Spleen (tissue), 11 donors: ENCODE measurements around the gene WDR88. TPM values are rescaled to one million over a fixed set of nuclear protein-coding genes. Genes with fewer than 3 reads are reported as not detected.
A peak's percentile ranks its signal among the peaks of the same experiment; 100 is the strongest.
"Not testable (repeated sequence)": the region's sequence is repeated elsewhere in the genome, so short reads cannot be mapped to it uniquely, and the experiment has no call there.

Experiments used
- DNase-seq: peaks from one replicate; pipeline ENCODE4 v3.0.0-alpha.2; 2020
- H3K27ac ChIP-seq, 8 donors: fragments of 200-600 bp; sonication (generic) in 7 of 8; 1 replicate in 4 of 8; 2 replicates in 4 of 8; pipeline versions ENCODE4 v1.5.0 to v1.8.0; 2016 to 2021; ENCODE audit warnings: inconsistent platforms in 4 of 8, mild to moderate bottlenecking in 4 of 8, moderate library complexity in 1 of 8
- H3K27me3 ChIP-seq, 7 donors: fragments of 200-600 bp; sonication (generic) in 6 of 7; replicated peaks in 1 of 7; 1 replicate in 4 of 7; 2 replicates in 3 of 7; pipeline versions ENCODE4 v1.5.0 to v1.8.0; 2016 to 2021; ENCODE audit warnings: inconsistent platforms in 3 of 7, mild to moderate bottlenecking in 1 of 7
- H3K36me3 ChIP-seq, 6 donors: fragments of 200-600 bp; sonication (generic) in 5 of 6; 1 replicate in 4 of 6; 2 replicates in 2 of 6; pipeline versions ENCODE4 v1.5.0 to v1.8.0; 2016 to 2021; ENCODE audit warnings: inconsistent platforms in 2 of 6
- H3K4me1 ChIP-seq, 6 donors: fragments of 200-600 bp; sonication (generic) in 5 of 6; 1 replicate in 3 of 6; 2 replicates in 3 of 6; pipeline versions ENCODE4 v1.5.0 to v1.8.0; 2016 to 2021; ENCODE audit warnings: inconsistent platforms in 3 of 6
- H3K4me3 ChIP-seq, 8 donors: fragments of 200-600 bp; sonication (generic) in 7 of 8; 1 replicate in 4 of 8; 2 replicates in 4 of 8; pipeline versions ENCODE4 v1.5.0 to v1.8.0; 2016 to 2021; ENCODE audit warnings: inconsistent platforms in 4 of 8, mild to moderate bottlenecking in 4 of 8, moderate library complexity in 2 of 8
- H3K9me3 ChIP-seq, 8 donors: fragments of 200-600 bp; sonication (generic) in 7 of 8; 1 replicate in 4 of 8; 2 replicates in 4 of 8; pipeline versions ENCODE4 v1.5.0 to v1.8.0; 2016 to 2021; ENCODE audit warnings: inconsistent platforms in 4 of 8
- CTCF ChIP-seq, 11 experiments: fragments of 200-600 bp in 7 of 11; fragments of 450-650 bp in 4 of 11; sonication (generic) in 4 of 11; IDR thresholded peaks in 8 of 11; conservative IDR thresholded peaks in 3 of 11; 1 replicate in 7 of 11; 2 replicates in 4 of 11; pipeline versions ENCODE4 v1.4.0 to v1.8.0; 2016 to 2021; ENCODE audit warnings: antibody characterized with exemption in 11 of 11, inconsistent platforms in 4 of 11, mild to moderate bottlenecking in 1 of 11
- POLR2A ChIP-seq, 3 donors: fragments of 450-650 bp; IDR thresholded peaks; one replicate each; pipeline ENCODE4 v1.5.1; 2017; ENCODE audit warnings: antibody characterized with exemption in 3 of 3, mild to moderate bottlenecking in 1 of 3
- POLR2AphosphoS5 ChIP-seq, 3 donors: sonication (generic); formaldehyde crosslinking; IDR thresholded peaks; one replicate each; pipeline ENCODE4 v1.5.1; 2017; ENCODE audit warnings: antibody characterized with exemption in 3 of 3
- WGBS, 5 donors: extraction: QIAGEN DNeasy Blood & Tissue Kit in 3 of 5; methylation state at CpG; one replicate each; pipeline versions ENCODE4 v1.1.5 to v1.1.7; 2013 to 2018; 5-methylcytosine and 5-hydroxymethylcytosine counted together
- intact Hi-C: fragments of 100-400 bp; cut with DNase I; formaldehyde crosslinking; loops from one replicate; pipeline ENCODE4 v1.15.0; 2023; ENCODE audit warnings: low total_unique reads
- polyA plus RNA-seq, 3 donors: library from polyadenylated mRNA; stranded (reverse); fragments of 200-250 nt; gene quantifications; one replicate each; pipeline ENCODE4 v1.2.1, GENCODE V29; 2013
- total RNA-seq, 7 donors: library from RNA; depleted of rRNA in 3 of 7; stranded (reverse); fragments of >200 nt in 3 of 7; fragmentation: NEBNext Ultra II Directional in 4 of 7; extraction: Animal tissue kit (Norgen Biotek cat#: 25700) in 4 of 7; gene quantifications; one replicate each; pipeline versions ENCODE4 v1.1.0 to v1.2.1, GENCODE V29; 2016 to 2021
- donor health status: healthy with polysubstance abuse.
- donor health status: DM: no; HTN: no; CAD: no; lungs with moderate emphysema.
- donor health status: DM: no; HTN: no; CAD: no.
- donor health status: Bipolar disorder and iron deficiency.
- donor health status: healthy.
- donor health status: DM: no; HTN: no; CAD: no.
- donor health status: DM: yes; HTN: yes; CAD: no.

WDR88 gene
- total and polyA plus RNA-seq, 10 donors = 0.07 TPM; not detected in 9

- H3K9me3 ChIP-seq = peaks cover 0 to 3% (median 0%) of the 10 kb centered on the region in 8 donors
- H3K27ac ChIP-seq = no peak overlapping the region
- 91 to 95% (median 94%) methylated on average over 10 of the region's 10 CpGs for WGBS, 5 donors
- H3K27me3 ChIP-seq = no peaks in the 10 kb centered on the region
- intact Hi-C loops = no loop called here
- no peaks in the 10 kb centered on the region for H3K4me1 ChIP-seq
- peaks cover 8 to 95% (median 68%) of the 10 kb centered on the region in 6 donors for H3K36me3 ChIP-seq
- DNase-seq = no peak
- TF ChIP-seq POLR2AphosphoS5 (IDR thresholded peaks at IDR 0.05) = no peak
- no peak for TF ChIP-seq CTCF (IDR thresholded peaks at IDR 0.05 in 8 of 11, conservative IDR thresholded peaks at IDR 0.05 in 3 of 11)
- no peak for TF ChIP-seq POLR2A (IDR thresholded peaks at IDR 0.05)
- no peak overlapping the region for H3K4me3 ChIP-seq
Measured at GRCh38 chr19:33118643-33119042, 13.3 kb upstream of the WDR88 start.

- Histone ChIP-seq H3K36me3 (peaks cover 0 to 95% (median 62%) of the 10 kb centered on the region in 6 donors), H3K4me3 (no peak overlapping the region), H3K9me3 (no peaks in the 10 kb centered on the region), H3K4me1 (peaks cover 0 to 7% (median 4%) of the 10 kb centered on the region in 6 donors), H3K27me3 (no peaks in the 10 kb centered on the region), H3K27ac (no peak overlapping the region)
- 81 to 87% (median 83%) methylated on average over 10 of the region's 10 CpGs for WGBS, 5 donors
- TF ChIP-seq POLR2A (IDR thresholded peaks at IDR 0.05) (no peak), POLR2AphosphoS5 (IDR thresholded peaks at IDR 0.05) (no peak), CTCF (IDR thresholded peaks at IDR 0.05 in 8 of 11, conservative IDR thresholded peaks at IDR 0.05 in 3 of 11) (no peak)
- intact Hi-C loops = no loop called here
- DNase-seq = no peak
Measured at GRCh38 chr19:33124207-33125098, 7.5 kb upstream of the WDR88 start.

- H3K27me3 ChIP-seq = no peaks in the 10 kb centered on the region
- no peaks in the 10 kb centered on the region for H3K9me3 ChIP-seq
- 37 to 39% (median 38%) methylated on average over 10 to 12 of the region's 12 CpGs for WGBS, 5 donors
- H3K36me3 ChIP-seq = peaks cover 0 to 100% (median 71%) of the 10 kb centered on the region in 6 donors
- intact Hi-C loops = no loop called here
- DNase-seq = peak; percentile 82
- peak; percentile 30 to 84 (median 77) for TF ChIP-seq CTCF (IDR thresholded peaks at IDR 0.05 in 8 of 11, conservative IDR thresholded peaks at IDR 0.05 in 3 of 11)
- TF ChIP-seq POLR2A (IDR thresholded peaks at IDR 0.05) = no peak
- H3K4me3 ChIP-seq = no peak overlapping the region
- H3K4me1 ChIP-seq = peaks cover 0 to 7% (median 4%) of the 10 kb centered on the region in 6 donors
- no peak overlapping the region for H3K27ac ChIP-seq
Measured at GRCh38 chr19:33125929-33126388, 6.0 kb upstream of the WDR88 start.

GRCh38 chr19:33126712-33127111 is 5.2 kb upstream of the WDR88 start:
- peaks cover 0 to 100% (median 66%) of the 10 kb centered on the region in 6 donors for H3K36me3 ChIP-seq
- DNase-seq, H3K4me3 ChIP-seq, H3K9me3 ChIP-seq, H3K27me3 ChIP-seq, H3K4me1 ChIP-seq, intact Hi-C loops, H3K27ac ChIP-seq: not testable (repeated sequence)
- WGBS, 5 donors = 93 to 97% (median 96%) methylated on average over 8 of the region's 8 CpGs
